Choroid plexus epithelial cell (primary cell): ENCODE results near the gene CARD11.

Experiments
- DNase-seq: peaks from one replicate; pipeline ENCODE4 v3.0.0-alpha.2; 2010; ENCODE audit warnings: low read depth
- H3K4me3 ChIP-seq: 2 replicates; pipeline ENCODE4 v1.5.1; 2011; ENCODE audit warnings: low read depth, mild to moderate bottlenecking, control low read depth, low read length, moderate library complexity
- CTCF ChIP-seq: conservative IDR thresholded peaks from 2 replicates; pipeline ENCODE4 v1.5.1; 2011; ENCODE audit warnings: low read depth, mild to moderate bottlenecking, control low read depth, inconsistent platforms, low read length, moderate library complexity

Gene CARD11

GRCh38 chr7:2968616-2969397 lies 74.9 kb downstream of the CARD11 start:
- no peak for TF ChIP-seq CTCF
- DNase-seq = no peak
- H3K4me3 ChIP-seq = no peak overlapping the region

GRCh38 chr7:2968176-2968575 lies 75.5 kb downstream of the CARD11 start:
- no peak overlapping the region for H3K4me3 ChIP-seq
- no peak for DNase-seq
- TF ChIP-seq CTCF = no peak

- no peak for DNase-seq
- no peak for TF ChIP-seq CTCF
- no peak overlapping the region for H3K4me3 ChIP-seq
Observed at GRCh38 chr7:2967705-2968104, 76.0 kb downstream of the CARD11 start.

DNA sequence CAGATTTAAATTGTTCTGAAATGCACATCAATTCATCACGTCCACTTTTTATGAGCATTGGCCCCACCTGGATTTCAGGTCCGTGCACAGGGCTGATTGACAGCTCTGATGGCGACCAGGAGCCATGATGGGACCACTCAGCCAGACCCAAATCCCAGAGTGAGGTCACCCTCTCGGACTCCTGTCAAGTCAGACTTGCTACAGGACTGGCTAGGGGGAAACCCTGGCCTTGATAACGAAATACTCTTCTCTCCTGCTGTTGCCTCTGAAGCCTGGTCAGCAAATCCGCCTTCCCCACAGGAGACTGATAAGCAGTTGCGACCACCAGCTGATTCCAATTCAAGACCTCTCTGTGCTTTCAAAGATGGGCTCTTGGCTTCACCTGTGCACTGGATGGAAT lies 76.4 kb downstream of the CARD11 start:
- TF ChIP-seq CTCF = no peak
- no peak for DNase-seq
- H3K4me3 ChIP-seq = no peak overlapping the region

- H3K4me3 ChIP-seq = no peak overlapping the region
- no peak for TF ChIP-seq CTCF
- no peak for DNase-seq
Observed at GRCh38 chr7:2966466-2967078, 77.1 kb downstream of the CARD11 start.

GRCh38 chr7:2965745-2966270 lies 77.9 kb downstream of the CARD11 start:
- no peak for DNase-seq
- no peak for TF ChIP-seq CTCF
- no peak overlapping the region for H3K4me3 ChIP-seq
